Measurements from ENCODE around the gene AUTS2. TPM values are rescaled to one million over a fixed set of nuclear protein-coding genes. Genes with fewer than 3 reads are reported as not detected.

Gene AUTS2
- total RNA-seq, 1 experiment from 2014 or later: 2.3 TPM

DNA sequence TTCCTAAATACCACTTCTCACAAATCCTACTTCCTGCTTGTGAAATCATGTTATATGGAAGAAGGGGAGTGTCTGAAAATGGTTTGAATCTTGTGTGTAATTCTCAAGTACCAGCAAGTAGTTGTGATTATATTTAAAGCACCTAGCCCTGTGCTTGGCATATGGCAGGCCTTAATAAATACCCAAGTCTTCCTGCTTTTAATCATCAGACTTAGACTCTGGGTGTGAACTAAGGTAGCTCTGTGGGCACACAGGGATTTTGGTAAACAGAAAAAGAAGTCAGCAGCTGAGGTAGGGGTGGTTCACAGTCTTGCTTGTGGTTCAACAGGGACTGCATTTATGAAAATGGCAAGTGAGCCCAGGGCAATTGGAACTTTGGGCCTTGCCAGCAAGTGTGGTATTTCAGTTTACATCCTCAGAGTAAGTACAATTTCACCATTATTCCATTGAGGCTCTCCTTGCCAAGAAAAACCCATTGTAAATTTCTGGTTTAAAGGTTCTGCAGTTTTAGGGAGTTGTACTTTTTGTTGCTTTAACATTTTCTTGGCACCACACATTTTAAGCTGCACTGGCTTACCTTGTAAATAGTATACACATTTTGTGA lies 215.5 kb downstream of the AUTS2 start:
- no peak for DNase-seq (ENCODE audit: low read depth)
- in situ Hi-C loops (cut with HindIII; ENCODE audit: low pct_unique_long_range_greater_than_20kb, low sequenced_read_pairs): no loop called here

DNA sequence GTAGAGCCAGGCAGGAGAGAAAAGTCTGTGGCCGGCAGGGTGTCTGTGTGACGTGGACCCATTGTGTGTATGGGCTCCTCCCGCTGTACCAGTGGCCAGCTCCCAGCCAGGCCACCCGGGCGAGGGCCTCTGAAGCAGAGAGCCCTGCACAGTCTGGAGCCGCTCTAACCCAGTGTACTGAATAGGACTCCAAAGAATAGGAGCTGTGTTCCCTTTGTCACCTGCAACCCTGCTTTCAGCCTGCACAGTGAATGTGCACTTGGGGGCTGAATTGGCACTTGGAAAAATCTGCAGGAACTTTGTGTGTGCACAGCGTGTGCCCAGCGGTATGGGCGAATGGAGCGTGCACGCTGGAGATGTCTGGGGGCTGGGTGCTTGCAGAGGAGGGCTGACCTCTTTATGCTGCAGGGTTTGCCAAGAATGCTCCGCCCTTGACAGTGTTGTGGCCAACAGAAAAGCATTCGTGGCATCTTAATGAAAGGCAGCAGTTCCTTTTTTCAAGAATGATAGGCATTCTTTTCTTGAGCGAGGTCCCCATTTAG lies 216.2 kb downstream of the AUTS2 start:
- no peak for DNase-seq (ENCODE audit: low read depth)
- in situ Hi-C loops (cut with HindIII; ENCODE audit: low pct_unique_long_range_greater_than_20kb, low sequenced_read_pairs): no loop called here

DNA sequence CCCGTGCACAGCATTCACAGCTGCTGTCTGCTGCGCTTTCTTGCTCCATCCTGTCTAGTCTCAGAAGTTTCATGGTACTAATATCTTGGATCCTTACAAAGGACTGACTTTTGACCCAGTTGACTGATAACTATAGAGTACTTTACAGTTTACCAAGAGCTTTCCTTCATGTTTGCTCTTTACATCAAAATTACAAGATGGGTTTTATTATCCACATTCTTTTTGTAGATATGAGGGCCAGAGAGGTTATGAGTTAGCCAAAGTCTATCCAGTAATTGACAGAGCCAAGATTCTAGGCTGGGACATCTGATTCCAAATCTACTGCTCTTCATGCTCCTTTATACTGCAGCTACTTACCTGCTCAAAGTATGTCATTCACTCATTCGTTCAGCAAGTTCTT lies 218.2 kb downstream of the AUTS2 start:
- no peak for DNase-seq (ENCODE audit: low read depth)
- in situ Hi-C loops (cut with HindIII; ENCODE audit: low pct_unique_long_range_greater_than_20kb, low sequenced_read_pairs): no loop called here

DNA sequence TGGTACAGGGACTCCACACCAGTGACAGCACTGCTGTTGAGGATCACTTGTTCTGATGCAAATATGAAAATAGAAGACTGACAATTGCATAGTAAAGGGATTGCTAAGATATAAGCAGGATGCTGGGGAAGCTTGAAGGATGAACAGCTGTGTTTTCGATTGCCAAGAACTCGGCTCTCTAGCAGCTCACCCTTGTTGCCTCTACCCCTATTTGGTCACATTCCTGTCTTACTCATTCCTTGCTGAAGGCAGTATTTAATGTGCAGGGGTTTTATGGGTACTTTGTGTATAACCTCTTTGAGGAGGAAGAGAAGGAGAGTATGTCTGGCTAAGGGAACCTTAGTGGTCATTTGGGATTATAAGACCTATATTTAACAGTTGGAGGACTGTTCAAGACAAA lies 218.8 kb downstream of the AUTS2 start:
- in situ Hi-C loops (cut with HindIII; ENCODE audit: low pct_unique_long_range_greater_than_20kb, low sequenced_read_pairs): no loop called here
- no peak for DNase-seq (ENCODE audit: low read depth)

DNA sequence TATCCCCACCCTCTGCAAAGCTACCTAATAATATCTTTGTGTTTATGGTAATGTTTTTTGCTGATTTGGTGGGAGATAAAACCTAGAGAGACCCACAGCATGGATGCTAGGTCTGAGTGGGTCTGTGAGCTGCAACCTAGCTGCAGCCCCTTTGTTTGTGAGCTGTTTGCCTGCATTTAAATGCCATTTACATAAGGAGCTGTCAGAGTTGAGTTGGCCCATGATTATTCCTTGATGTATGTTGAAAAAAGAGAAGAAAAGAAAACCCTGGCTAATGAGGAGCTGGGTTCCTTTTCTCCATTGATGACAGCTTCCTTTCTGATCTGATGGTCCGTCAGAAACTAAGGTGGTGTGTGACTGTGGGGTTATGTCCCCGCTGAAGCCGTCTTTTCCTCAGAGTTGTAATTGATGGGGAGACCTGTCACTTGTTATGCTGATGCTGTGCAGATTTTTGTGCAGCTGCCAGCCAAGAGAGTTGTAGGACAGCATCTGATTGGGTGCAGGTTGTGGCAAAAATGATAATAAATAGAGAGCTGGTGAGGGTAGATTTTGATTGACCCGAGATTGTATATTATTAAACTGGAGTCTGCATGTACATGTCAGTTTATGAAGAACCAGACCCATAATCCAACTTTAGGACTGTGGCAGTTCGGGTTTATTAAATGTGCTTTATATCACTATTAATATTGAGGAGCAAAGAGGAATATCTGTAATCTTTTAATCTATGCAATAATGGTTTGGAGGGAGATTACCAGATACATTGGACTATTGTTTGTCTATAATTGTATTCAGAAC lies 219.8 kb downstream of the AUTS2 start:
- no peak for DNase-seq (ENCODE audit: low read depth)

DNA sequence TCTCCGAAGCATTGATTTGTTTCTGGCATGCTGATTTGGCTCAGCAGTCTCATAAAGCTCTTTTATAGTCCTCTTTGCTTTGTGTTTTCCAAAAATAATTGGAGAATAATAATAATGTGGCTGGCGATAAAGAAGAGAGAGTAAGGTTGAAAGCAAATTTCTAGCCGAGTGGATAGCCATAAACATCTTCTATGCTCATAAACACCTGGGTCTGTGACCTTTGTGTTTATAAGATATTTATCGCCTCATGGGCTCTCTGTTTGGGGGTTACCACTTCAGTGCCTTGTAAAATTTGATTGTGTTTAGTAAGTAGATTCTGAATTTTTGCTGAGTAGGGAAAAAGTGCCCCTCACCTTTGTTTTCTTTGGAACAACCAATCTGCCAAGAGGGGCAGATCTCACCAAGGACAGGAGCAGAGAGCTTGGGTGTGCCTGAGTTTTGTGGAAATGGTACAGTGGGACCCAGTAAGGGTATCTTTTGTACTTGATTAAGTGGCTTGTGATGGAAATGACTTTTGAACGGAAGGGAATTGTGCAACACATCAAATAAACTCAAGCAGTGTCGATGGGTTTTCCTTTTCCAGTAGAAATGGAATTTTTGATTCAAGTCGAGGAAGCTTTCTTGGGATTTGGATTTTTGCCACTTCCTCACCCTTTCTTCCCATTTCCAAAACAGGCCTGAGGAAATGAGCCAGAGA lies 220.5 kb downstream of the AUTS2 start:
- in situ Hi-C loops (cut with HindIII; ENCODE audit: low pct_unique_long_range_greater_than_20kb, low sequenced_read_pairs): no loop called here
- no peak for DNase-seq (ENCODE audit: low read depth)

More for the DNA sequence above, 219.8 kb downstream of the AUTS2 start:
- in situ Hi-C loops (cut with HindIII; ENCODE audit: low pct_unique_long_range_greater_than_20kb, low sequenced_read_pairs): no loop called here

DNA sequence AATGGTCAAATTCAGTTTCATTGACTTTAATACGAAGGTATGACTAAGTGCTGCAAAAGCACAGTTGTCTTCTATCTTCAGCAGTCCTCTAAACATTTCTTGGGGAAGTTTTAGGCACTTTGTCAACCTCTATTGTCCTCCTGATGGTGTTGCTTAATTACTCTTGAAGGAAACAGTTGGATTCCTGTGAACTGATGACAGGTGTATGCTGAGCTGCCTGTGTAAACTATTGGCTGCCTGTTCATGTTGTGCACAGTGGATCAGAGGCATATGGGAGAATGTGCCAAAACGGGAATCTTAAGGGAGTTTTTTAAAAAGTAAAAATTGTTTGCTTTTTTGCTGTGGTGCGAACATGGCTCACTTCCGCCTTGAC lies 221.0 kb downstream of the AUTS2 start:
- DNase-seq (ENCODE audit: low read depth): no peak
- in situ Hi-C loops (cut with HindIII; ENCODE audit: low pct_unique_long_range_greater_than_20kb, low sequenced_read_pairs): no loop called here

DNA sequence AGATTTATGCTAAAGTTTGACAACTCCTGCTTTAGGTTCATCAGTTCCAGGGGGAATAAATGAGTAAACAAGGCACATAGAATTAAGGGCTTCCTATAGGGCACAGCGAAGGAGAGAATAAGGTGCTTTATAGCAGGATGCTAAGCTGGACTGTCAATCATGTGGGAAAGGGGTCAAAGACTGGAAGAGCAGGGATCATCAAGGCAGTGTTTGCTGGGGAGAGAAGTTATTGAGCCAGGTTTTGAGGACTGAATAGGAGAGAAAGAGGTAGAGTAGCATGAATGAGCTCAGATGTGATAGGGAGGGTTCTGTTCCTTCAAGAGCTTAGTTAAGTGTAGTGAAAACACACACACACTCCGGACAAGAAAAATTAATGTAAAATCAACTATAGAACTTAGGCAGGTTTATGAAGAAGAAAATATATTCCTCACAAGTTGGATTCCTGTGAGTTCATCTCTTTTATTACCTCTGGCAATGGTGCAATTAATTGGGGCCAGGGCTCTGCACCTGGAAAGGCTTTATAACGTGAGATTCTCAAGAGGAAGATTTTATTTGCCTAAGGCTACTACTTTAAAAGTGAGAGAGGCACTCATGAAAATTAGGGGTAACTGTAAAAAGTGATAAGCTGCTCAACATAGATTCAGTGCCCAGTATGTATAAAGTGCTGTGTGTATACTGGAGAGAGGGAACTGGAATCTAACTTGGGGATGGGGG lies 222.4 kb downstream of the AUTS2 start:
- DNase-seq (ENCODE audit: low read depth): no peak
- in situ Hi-C loops (cut with HindIII; ENCODE audit: low pct_unique_long_range_greater_than_20kb, low sequenced_read_pairs): no loop called here

DNA sequence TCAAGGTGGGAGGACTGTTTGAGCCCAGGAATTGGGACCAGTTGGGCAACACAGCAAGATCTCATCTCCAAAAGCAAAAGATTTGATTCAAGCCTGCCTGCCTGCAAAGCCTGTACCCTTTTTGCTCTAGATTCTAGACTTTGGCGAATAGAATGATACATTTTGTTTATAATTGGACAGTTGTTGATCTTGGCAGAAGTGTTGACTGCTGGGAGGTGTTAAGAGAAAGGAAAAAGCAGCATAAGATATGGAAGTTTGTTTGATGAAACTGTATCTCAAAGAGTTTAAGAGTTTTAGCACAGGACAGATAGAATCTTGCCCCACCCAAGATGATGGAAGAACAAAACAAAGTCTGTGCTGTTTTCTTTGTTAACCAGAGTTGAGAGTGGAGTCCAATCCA lies 224.1 kb downstream of the AUTS2 start:
- no peak for DNase-seq (ENCODE audit: low read depth)
- in situ Hi-C loops (cut with HindIII; ENCODE audit: low pct_unique_long_range_greater_than_20kb, low sequenced_read_pairs): no loop called here

DNA sequence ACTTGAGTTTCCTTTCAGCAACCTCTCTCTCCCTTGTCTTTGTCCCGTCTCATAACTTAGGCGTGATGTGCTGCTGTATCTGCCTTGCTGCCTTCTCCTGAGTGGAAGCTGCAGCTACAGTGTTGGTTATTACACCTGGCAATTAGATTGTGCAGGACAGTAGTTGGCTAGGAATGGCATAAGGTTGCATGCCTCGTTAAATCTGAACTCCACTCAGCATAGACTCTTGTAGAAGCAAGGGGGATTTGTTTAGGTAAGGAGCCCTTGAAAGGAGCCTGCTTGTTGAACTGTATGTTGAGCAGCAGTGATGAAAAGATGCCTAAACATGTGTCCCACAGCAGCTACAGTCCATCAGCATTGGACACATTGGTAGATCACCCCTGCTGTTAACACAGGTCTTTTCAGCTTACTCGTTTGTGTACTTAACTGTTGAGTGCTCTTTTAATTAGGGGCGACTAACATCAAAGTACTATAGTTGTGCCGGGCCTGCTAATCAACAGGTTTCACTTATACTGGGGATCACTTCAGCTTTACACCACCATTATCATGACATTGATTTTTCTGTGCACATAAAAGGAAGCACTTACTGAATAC lies 225.0 kb downstream of the AUTS2 start:
- in situ Hi-C loops (cut with HindIII; ENCODE audit: low pct_unique_long_range_greater_than_20kb, low sequenced_read_pairs): no loop called here
- DNase-seq (ENCODE audit: low read depth): no peak

DNA sequence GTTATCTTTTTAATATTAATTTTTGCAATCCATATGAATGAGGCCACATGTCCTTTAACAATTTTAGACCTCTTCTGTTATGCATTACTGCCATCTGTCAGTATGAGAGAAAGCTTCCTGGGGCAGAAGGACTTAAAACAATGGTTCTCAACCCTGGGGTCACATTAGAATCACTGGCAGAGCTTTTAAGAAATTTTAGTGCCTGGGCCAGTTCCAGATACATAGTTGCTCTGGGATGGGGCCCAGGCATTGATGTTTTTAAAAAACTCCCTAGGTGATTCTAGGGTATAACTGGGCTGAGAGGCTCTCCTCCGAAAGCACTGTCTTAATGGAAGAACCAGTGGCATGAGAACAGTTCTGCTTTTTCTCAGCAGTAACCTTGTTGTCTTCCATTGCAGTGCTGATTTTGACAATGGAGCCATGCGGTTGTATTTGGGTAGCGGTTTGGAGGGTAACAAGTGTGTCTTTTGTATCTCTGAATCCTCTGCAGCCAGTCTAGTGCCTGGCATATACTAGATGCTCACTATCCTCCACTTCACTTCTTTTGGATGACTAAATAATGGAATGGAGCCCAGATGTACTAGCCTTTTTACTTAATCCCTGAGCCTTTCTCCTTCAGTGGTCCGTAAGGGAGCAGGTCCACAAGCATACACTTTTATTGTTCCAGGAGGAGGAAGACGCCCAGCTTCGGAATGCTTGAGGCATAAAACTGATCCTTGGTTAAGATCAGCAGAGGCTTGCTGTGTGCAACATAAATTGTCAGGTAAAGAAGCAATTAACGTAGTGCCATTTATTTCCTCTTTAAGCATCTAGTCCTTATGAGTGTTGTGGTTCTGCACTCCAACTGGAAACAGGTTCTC lies 227.1 kb downstream of the AUTS2 start:
- in situ Hi-C loops (cut with HindIII; ENCODE audit: low pct_unique_long_range_greater_than_20kb, low sequenced_read_pairs): no loop called here

DNA sequence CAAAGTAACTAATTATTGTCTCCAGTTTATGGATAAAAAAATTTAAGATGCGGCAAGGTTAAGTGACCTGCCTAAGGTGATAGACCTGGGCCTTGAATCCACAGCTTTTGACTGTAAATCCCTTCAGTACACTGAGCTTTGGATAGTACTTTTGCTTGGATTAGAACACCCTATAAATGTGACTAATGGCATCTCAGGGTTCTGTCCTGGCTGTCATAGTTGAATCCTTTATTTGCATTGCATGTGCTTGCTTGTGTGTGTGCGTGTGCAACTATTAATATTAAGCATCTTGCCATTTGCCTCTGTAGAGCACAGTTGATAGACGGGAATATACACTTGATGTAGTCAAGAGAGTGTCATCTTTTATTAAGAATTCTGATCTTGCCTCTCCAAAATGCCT lies 228.0 kb downstream of the AUTS2 start:
- no peak for DNase-seq (ENCODE audit: low read depth)
- in situ Hi-C loops (cut with HindIII; ENCODE audit: low pct_unique_long_range_greater_than_20kb, low sequenced_read_pairs): no loop called here

More for the DNA sequence above, 227.1 kb downstream of the AUTS2 start:
- DNase-seq (ENCODE audit: low read depth): no peak

DNA sequence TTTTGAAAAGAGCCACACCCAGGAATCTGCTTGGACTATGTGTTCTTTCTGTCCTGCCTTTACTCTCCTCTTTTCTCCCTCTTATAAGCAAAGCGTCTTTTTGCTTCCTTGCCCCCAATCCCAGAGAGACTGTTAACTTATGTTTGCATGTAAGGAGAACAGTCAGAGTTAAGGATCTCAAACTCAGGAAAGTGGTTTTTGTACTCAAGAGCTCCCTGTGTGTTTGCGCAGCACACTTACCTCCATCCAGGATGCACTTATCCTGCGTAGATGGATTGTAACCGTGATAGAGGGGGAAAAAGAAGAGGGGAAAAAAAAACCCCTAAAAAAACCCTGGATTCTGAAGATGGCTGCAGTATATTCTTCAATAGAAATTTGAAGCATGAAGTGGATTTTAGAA lies 228.9 kb downstream of the AUTS2 start:
- DNase-seq (ENCODE audit: low read depth): no peak
- in situ Hi-C loops (cut with HindIII; ENCODE audit: low pct_unique_long_range_greater_than_20kb, low sequenced_read_pairs): no loop called here

DNA sequence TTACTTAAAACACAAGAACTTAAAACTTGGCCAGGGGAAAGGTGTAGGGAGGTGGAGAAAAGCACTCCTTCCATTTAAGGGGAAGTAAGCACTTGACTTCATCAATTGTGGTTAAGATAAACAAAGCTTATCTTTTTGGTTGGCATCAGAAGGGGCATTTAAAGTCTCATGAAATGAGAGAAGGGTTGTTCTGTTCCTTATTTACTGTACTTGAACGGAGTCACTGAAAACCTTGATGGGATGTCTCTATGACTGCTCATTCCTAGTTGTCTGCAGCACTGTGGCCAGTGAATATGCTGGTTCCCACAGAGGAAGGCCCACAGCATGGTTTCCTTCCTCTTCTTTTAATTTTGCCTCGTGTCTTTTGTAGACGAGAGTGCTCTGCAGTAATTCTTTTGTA lies 229.3 kb downstream of the AUTS2 start:
- no peak for DNase-seq (ENCODE audit: low read depth)
- in situ Hi-C loops (cut with HindIII; ENCODE audit: low pct_unique_long_range_greater_than_20kb, low sequenced_read_pairs): no loop called here

DNA sequence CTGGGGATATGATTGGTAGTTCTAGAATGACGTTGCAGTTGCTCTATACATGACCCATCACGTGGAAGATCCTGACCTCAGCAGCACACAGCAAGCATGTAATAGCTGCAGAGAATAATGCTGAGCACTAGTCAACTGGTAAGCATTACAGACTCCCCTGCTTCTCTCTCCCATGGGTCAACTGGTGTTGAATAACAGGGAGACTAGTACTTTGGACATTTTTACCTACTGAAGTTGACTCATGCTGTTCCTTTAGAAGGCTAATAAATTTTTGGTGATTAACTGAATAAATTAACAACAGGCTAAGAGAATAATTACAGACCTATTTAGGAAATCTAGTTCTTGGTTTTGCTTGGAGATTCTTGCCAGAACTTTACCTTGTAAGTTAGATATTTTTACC lies 234.1 kb downstream of the AUTS2 start:
- in situ Hi-C loops (cut with HindIII; ENCODE audit: low pct_unique_long_range_greater_than_20kb, low sequenced_read_pairs): no loop called here
- DNase-seq (ENCODE audit: low read depth): no peak

DNA sequence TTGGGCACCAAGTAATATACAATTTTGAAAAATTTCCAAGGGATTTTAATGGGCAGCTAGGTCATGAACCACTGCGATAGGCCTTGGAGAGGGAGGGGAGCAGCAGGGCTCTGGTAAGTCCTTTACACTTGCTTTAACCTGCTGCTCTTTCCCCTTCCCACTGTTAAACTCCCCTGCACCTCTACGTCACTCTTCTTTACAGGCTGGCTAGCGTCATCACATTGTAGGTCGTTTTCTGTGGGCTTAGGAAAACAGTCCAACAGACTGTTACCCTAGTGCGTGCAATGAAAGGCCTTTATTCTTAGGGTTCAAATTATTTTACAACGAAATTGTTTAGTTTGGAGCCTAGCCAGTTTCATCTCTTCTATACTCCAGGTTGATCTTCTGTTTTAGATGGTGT lies 235.7 kb downstream of the AUTS2 start:
- no peak for DNase-seq (ENCODE audit: low read depth)
- in situ Hi-C loops (cut with HindIII; ENCODE audit: low pct_unique_long_range_greater_than_20kb, low sequenced_read_pairs): no loop called here

DNA sequence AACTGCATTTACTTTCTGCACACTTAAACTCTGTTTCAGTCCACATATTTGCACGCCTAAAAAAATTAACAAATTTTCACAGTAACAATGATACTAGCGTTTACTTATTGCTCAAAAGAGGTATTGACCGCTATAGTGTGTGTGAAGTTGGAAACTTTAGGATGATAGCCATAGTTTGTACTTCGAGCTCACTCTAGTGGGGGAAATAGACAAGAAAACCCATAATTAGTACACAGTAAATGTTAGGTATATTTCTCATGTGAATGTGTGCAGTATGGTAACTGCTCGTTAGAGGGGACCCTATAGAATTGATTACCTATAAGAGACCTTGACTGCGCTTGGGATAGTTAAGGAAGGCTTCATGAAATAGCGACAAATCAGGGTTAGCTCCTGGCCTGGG lies 238.4 kb downstream of the AUTS2 start:
- in situ Hi-C loops (cut with HindIII; ENCODE audit: low pct_unique_long_range_greater_than_20kb, low sequenced_read_pairs): no loop called here

More for the DNA sequence above, 238.4 kb downstream of the AUTS2 start:
- no peak for DNase-seq (ENCODE audit: low read depth)
